ENCODE data around the gene HTRA3.

The HTRA3 gene

DNA sequence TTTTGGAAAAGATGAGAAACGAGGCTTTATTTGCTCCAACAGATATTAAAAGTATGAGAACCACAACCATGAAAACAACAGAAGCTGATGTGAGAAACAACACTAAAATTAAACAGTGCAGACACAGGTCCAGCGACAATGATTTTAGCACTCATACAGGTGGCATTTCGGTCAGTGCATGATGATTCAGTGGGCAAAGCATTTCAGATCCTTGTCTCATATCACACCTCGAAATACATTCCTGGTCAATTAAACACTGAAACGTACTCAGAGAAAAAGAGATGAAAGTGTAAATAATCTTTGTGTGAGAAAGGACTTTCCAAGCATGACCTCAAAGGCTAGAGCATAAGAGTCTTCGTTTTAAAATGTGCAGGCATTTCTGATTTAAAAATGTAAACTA lies 85.8 kb downstream of the HTRA3 start:
- H3K27ac ChIP-seq = no peak overlapping the region
- H3K4me1 ChIP-seq = peaks cover 7% of the 10 kb centered on the region

GRCh38 chr4:8355864-8356565 lies 86.5 kb downstream of the HTRA3 start:
- H3K4me1 ChIP-seq = peaks cover 7% of the 10 kb centered on the region
- no peak overlapping the region for H3K27ac ChIP-seq
- TF ChIP-seq, protein P1, sequence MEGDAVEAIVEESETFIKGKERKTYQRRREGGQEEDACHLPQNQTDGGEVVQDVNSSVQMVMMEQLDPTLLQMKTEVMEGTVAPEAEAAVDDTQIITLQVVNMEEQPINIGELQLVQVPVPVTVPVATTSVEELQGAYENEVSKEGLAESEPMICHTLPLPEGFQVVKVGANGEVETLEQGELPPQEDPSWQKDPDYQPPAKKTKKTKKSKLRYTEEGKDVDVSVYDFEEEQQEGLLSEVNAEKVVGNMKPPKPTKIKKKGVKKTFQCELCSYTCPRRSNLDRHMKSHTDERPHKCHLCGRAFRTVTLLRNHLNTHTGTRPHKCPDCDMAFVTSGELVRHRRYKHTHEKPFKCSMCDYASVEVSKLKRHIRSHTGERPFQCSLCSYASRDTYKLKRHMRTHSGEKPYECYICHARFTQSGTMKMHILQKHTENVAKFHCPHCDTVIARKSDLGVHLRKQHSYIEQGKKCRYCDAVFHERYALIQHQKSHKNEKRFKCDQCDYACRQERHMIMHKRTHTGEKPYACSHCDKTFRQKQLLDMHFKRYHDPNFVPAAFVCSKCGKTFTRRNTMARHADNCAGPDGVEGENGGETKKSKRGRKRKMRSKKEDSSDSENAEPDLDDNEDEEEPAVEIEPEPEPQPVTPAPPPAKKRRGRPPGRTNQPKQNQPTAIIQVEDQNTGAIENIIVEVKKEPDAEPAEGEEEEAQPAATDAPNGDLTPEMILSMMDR (IDR thresholded peaks at IDR 0.05) = no peak
- H2AFZ ChIP-seq = no peak overlapping the region
- H3K9me3 ChIP-seq (ENCODE audit: control insufficient read depth, low read length) = no peaks in the 10 kb centered on the region
- H3K4me2 ChIP-seq (ENCODE audit: low read length) = no peak overlapping the region
- no peak overlapping the region for H3K9ac ChIP-seq
- no peak overlapping the region for H3K4me3 ChIP-seq (ENCODE audit: low read depth, low read length)
- H3K27me3 ChIP-seq (ENCODE audit: control insufficient read depth, insufficient read depth, low read length) = no peaks in the 10 kb centered on the region
- H3K36me3 ChIP-seq (ENCODE audit: control insufficient read depth, insufficient read depth, low read length) = no peaks in the 10 kb centered on the region
- no peaks in the 10 kb centered on the region for H3K79me2 ChIP-seq

More for the DNA sequence above, 85.8 kb downstream of the HTRA3 start:
- Histone ChIP-seq H3K4me2 (ENCODE audit: low read length) (no peak overlapping the region), H3K27me3 (ENCODE audit: control insufficient read depth, insufficient read depth, low read length) (no peaks in the 10 kb centered on the region), H3K9me3 (ENCODE audit: control insufficient read depth, low read length) (no peaks in the 10 kb centered on the region), H3K9ac (no peak overlapping the region), H3K79me2 (no peaks in the 10 kb centered on the region), H3K4me3 (ENCODE audit: low read depth, low read length) (no peak overlapping the region), H2AFZ (no peak overlapping the region), H3K36me3 (ENCODE audit: control insufficient read depth, insufficient read depth, low read length) (no peaks in the 10 kb centered on the region)
- TF ChIP-seq, protein P1 (IDR thresholded peaks at IDR 0.05) = no peak

All from parathyroid adenoma (tissue), 2 donors.